GM21447 (cell line): ENCODE measurements around the gene CNOT3.
"Not testable (repeated sequence)": the region's sequence is repeated elsewhere in the genome, so short reads cannot be mapped to it uniquely, and the experiment has no call there.

ENCODE experiments used
- ATAC-seq: cut with Tn5 transposase; IDR thresholded peaks from one replicate; pipeline ENCODE4 v1.9.1; 2021; ENCODE audit not compliant: unreplicated experiment

The CNOT3 gene

GRCh38 chr19:54189735-54190502 is 52.4 kb downstream of the CNOT3 start:
- ATAC-seq = peak; percentile 44

DNA sequence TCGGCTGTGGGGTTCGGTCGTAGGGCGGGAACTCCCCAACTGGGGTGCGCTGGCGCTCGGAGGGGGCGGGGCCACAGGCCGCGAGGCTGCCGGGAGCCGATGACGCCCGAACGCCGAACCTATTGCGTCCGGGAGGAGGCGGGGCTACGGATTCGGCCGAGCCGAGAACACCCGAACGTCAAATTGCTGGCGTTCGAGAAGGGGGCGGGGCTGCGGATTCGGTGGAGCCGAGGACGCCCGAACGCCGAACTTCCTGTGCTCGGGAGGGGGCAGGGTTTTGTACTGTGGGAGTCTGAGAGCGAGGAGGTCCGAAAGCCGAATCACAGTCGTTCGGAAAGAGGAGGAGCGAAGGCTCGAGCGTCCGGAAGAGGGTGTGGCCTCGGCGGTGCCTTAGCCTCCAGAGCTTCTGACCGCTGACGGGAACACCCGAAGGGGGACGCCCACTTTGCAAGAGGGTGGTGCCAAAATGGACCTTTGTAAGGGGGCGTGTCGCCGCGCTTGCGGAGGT is 53.0 kb downstream of the CNOT3 start:
- ATAC-seq = peak; percentile 46

GRCh38 chr19:54191011-54191810 is 53.6 kb downstream of the CNOT3 start, which contains the start of gene TSEN34:
Gene TSEN34 (plus strand): TSS chr19:54191308. CDS start chr19:54191365, 57 bp downstream.
- peak; percentile 21 for ATAC-seq

DNA sequence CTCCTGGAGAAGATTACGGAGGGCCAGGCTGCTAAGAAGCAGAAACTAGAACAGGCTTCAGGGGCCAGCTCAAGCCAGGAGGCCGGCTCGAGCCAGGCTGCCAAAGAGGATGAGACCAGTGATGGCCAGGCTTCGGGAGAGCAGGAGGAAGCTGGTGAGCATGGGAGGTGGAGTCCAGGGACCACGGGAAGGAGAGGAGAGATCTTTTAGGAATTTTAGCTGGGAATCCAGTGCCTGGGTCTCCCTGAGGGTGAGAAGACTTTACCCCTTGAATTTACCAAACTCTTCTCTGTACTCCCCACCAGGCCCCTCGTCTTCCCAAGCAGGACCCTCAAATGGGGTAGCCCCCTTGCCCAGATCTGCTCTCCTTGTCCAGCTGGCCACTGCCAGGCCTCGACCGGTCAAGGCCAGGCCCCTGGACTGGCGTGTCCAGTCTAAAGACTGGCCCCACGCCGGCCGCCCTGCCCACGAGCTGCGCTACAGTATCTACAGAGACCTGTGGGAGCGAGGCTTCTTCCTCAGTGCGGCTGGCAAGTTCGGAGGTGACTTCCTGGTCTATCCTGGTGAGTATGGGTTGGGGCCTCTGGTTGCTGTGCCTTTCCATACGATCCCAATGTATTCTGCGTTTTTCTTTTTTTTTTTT is 54.4 kb downstream of the CNOT3 start:
- ATAC-seq = no peak

- no peak for ATAC-seq
Measured at GRCh38 chr19:54193011-54193410, 55.4 kb downstream of the CNOT3 start.

DNA sequence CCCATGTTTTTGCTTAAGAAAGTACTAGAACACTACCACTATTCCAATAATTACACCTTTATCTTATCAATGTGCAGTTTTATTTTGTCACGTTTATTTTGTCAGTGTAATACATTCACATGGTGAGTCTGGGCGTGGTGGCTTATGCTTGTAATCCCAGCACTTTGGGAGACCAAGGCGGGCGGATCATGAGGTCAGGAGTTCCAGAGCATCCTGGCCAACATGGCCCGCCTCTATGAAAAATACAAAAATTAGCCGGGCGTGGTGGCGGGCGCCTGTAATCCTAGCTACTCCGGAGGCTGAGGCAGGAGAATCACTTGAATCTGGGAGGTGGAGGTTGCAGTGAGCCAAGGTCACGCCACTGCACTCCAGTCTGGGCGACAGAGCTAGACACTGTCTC is 56.9 kb downstream of the CNOT3 start:
- ATAC-seq = not testable (repeated sequence)

- no peak for ATAC-seq
Measured at GRCh38 chr19:54196536-54196935, 59.0 kb downstream of the CNOT3 start.

- no peak for ATAC-seq
Measured at GRCh38 chr19:54197121-54197520, 59.6 kb downstream of the CNOT3 start.

DNA sequence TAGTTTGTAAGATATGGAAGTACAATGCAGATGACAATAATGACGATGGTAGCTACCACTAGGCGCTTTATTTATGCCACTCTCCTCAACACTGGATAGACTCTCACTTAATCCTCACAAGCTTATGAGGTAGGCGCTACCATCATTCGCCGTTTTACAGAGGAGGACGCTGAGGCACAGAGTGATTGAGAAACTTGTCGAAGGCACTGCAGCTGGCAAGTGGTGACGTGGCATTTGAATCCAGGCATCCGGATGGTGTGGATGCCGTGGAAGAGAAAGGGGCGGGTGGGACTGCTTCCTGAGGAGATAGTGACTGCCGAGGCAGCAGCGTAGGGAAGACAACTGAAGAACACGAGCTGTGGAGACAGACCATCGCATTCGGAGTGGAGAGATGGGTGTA is 61.8 kb downstream of the CNOT3 start:
- ATAC-seq = no peak

DNA sequence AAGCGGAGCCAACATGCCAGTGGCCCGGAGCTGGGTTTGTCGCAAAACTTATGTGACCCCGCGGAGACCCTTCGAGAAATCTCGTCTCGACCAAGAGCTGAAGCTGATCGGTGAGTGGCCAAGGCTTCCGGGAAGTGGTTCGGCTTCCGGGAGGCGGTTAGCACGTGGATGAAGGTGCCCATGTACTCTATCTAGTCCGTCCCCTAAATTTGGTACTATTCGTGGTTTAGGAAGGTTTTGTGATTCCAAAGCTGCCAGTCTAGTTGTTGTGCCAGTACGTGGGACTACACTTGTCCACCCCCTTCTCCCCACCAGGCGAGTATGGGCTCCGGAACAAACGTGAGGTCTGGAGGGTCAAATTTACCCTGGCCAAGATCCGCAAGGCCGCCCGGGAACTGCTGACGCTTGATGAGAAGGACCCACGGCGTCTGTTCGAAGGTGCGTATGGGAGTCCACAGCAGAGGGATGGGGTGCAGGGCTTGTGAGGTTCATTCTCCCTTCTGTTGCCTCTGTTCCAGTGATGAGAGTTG is 63.7 kb downstream of the CNOT3 start:
- ATAC-seq = no peak

- ATAC-seq = no peak
Measured at GRCh38 chr19:54201980-54202379, 64.4 kb downstream of the CNOT3 start.

GRCh38 chr19:54203151-54203611 is 65.6 kb downstream of the CNOT3 start:
- no peak for ATAC-seq

- ATAC-seq = no peak
Measured at GRCh38 chr19:54204767-54205468, 67.4 kb downstream of the CNOT3 start.
